Stimulated activated CD4-positive, alpha-beta T cell treated with anti-CD3 and anti-CD28 coated beads, TNF-alpha, amount 100 ng/mL, for 4 hours (primary cell): Measurements from ENCODE around the gene FAM83F.

Experiments used
- DNase-seq, 3 experiments: peaks; one replicate each; pipeline ENCODE4 v3.0.0-alpha.2; 2020; ENCODE audit warnings: low read depth in 3 of 3

Gene FAM83F

DNA sequence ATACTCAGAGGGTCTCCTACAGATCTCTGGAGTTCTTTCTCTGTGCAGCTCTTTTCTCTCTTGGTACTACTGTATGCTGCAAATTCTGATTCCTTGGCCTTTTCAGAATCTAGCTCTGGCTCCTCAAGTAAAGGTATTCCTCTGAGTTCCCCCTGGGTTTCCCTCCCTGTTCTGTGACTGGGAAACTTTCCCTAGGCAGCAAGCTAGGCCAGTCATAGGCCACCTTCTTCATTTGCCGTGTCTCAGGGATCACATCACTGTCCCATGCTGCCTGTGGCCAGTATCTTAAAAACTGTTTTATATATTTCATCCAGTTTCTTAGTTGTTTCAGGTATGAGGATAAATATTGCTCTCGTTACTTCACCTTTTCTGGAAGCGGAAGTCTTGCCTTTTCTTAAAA lies 71.2 kb downstream of the FAM83F start:
- DNase-seq, result no peak

DNA sequence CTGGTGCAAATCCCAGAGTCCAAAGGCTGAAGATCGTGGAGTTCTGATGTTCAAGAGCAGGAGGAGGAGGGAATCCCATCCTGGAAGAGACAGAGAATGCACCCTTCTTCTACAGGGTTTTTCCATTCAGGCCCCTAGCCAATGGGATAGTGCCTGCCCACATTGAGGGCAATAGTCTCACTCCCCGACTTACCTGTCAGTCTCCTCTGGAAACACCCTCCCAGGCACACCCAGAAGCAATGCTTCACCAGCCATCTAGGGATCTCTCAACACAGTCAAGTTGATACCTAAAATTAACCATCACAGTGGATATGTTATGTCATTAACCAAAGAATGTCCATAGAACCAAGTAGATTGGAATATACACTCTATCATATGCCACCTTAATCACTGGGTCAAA lies 72.9 kb downstream of the FAM83F start:
- DNase-seq, result no peak

DNA sequence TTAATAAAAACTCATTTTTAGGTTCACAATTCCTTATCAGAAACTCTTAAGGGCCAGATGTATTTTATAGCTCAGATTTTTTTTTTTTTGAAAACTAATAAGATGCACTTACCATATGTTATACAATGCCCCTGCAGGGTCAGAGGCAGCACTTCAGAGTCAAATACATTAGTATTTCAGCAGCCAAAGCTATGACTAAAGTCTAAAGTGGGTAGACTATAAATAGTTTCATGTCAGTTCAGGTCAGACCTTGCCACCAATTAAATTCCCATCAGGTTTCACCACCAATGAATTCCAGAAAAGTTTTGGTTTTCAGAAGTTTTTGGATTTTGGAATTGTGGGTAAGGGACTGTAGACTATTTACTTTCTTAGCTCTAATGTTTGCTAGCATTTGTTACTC lies 75.9 kb downstream of the FAM83F start:
- no peak for DNase-seq

DNA sequence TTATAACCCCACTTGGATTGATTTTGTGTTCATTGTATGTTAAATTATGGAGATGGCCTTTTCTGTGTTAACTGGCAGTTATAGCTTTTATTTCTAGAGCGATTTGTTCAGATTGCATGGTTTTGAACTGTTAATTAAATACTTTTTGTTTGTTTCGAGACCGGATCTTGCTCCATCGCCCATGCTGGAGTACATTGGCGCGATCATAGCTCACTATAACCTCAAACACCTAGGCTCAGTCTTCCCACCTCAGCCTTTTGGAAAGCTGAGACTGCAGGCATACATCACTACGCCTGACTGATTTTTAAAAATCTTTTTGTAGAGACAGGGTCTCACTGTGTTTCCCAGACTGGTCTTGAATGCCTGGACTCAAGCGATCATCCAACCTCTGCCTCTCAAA lies 77.0 kb downstream of the FAM83F start:
- no peak for DNase-seq

DNA sequence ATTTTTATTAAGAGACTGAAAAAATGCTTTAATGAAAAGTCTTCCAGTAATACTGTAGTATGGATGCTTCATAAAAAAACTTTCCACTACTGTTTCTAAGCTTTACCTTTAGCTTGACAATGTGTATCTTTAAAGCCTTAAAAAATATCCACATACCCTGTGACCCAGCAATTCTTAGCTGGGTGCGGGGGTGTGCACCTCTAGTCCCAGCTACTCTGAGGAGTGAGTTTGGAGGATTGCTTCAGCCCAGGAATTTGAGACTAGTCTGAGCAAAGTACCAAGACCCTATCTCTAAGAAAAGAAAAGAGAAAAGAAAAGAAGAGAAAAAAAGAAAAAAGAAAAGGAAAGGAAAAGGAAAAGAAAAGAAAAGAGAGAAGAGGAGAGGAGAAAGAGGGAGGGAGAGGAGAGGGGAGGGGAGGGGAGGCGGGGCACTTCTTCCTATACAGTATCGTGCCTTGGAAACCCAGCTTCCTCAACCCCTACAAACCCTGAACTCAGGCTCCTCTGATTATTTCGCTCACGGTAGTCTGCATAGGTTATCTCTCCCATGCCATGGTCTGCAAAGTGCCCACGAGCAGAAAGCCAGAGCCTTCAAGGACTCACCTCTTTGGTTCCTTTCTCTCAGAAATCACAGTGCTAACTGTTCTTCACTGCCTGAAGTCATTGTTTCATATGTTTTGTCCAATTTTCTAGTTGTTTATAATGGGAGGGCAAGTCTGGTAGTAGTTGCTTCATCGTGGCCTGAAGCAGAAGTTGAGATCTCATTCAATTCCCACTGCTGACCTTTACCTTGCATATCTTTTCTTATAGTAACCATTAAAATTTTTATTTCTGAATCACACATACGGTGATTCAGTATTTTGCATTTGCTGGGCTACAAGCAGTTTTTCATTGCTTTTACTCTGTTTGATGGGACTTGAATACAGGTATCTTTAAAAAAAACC lies 82.2 kb downstream of the FAM83F start:
- no peak for DNase-seq

DNA sequence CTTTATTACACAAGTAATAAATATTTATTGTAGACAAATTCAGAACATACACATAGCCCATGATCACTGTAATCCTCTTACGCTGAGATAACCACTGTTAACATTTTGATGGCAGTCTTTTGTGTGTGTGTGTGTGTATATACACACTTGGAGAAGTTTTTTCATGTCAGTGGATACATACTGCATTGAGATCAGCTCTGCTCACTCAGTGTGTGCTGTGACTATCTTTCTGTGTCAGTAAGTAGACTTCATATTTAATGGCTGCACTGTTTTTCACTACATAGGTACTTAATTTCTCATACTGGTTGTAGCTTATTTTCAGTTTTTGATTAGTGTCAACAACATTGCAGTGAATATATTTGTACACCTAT lies 82.9 kb downstream of the FAM83F start:
- DNase-seq, result no peak

DNA sequence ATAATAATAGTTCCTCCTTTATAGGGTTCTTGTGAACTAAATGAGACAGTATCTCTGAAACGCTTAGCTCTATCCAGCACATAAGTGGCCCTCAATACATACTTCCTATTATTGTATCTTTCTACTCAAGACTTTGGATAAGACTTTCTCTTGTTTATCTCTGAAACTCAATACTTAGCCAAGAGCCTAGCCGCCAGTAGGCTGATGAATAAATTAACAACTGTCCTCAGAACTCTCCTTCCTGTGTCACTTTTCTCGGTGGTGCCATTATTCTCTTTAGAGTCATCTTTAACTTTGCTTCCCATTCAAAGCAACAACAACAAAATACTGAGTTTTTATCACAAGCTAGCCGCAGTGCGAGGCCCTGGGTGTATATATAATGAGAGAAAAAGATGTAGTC lies 86.9 kb downstream of the FAM83F start:
- no peak for DNase-seq

DNA sequence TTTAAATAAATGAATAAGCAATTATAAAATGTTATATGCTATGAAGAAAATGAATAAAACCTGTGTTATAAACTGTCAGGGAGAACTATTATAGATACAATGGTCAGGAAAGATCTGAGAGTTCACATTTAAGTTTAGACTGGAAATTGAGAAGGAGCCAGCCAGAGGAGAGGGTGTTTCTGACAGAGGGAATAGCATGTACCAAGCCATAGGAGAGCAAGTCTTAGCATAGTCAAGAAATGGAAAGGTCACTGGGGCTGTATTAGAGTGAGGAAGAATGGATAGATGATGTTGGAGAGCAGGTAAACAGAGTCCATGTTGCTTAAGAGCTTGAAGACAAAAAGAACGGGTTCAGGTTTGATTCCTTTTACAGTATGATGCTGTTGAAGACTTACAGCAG lies 87.4 kb downstream of the FAM83F start:
- DNase-seq, result no peak

DNA sequence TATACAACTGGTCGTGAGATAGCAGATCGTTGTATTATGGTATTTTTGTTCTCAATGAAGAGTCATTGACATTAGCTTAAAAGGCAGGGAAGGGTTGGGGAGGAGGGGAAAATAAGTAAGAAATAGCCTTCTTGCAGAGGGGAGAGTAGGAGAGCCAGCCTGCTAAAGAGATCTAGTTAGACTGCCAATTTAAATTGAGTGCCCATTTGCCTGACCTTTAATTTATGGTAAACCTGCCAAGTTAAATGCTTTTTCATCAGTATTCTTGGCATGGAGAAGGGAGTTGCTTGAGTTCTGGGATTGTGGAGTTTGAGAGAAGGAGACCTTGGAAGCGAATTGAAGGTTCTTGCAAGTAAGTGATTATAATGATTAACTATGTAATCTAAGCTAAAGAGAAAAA lies 89.0 kb downstream of the FAM83F start:
- DNase-seq, result no peak

DNA sequence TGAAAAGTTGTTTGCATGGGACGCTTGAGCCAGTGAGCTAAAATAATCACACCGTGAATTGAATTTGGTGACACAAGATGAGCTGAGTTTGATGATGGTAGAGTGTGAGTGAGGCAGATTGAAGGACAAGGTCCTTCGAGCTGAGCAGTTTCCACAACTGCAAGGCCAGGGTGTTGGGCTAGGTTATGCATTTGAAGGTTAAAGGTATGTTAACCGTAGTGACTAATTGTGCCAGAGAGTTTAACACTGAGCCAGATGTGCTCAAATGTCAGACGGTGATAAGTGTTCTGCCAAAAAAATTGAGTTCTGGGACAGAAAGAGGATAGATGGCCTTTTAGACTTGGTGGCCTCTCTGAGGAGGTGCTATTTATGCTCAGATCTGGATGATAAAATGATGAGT lies 89.5 kb downstream of the FAM83F start:
- no peak for DNase-seq

DNA sequence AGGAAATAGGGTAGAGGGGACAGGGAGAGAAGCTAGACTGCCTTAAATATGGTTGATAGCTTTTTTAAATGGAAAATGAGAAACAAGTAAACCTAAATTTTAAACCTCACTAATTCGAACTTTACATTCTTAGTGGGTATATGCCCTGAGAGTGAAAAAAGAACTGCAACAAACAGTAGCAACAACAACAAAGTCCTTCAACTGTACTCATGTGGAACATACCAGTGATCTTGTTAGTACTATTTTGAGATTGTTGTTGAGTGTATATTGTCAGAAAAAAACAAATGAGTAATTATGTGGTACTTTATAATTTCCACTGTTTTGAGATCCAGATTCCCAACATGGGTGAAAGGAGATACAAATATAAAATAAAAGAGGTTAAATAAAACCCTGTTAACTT lies 94.1 kb downstream of the FAM83F start:
- DNase-seq, result no peak
